HG03457 (cell line): ENCODE data around the gene TBATA.

Source experiments
- ATAC-seq: cut with Tn5 transposase; IDR thresholded peaks from one replicate; pipeline ENCODE4 v1.9.1; 2021; ENCODE audit warnings: moderate number of reproducible peaks; ENCODE audit not compliant: unreplicated experiment

TBATA gene

GRCh38 chr10:70809726-70810125, 24.5 kb upstream of the TBATA start:
- ATAC-seq: no peak

GRCh38 chr10:70809011-70809611, 23.9 kb upstream of the TBATA start:
- no peak for ATAC-seq

GRCh38 chr10:70807556-70807955, 22.4 kb upstream of the TBATA start:
- no peak for ATAC-seq

- ATAC-seq: no peak
Measured at GRCh38 chr10:70806841-70807240, 21.7 kb upstream of the TBATA start.

DNA sequence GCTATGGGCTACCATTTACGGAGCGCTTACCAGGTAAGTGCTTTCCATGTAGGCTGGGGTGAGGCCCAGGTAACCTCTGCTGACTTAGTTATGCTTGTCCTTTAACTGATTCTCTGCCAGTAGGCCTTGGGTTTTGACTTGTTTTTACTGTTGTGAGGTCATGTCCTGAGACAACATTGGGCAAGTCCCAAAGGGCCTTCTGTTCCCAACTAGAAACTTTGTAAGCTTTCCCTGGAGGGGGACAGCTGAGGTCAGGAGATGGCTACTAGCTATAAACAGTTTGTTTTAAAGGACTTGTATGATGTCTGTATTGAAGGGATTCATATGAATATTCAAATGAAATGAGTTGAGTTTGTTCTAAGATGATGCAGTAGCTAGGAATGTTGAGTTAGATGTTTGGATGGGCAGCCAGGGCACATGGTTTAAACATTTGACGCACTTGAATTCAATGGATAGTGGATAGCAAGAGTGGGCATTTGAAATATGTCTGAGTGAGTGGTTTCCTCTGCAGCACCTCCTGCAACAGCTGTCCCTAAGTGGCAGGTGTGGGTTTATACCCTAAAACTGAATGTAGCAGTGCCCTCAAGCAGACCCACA, 20.5 kb upstream of the TBATA start:
- no peak for ATAC-seq

DNA sequence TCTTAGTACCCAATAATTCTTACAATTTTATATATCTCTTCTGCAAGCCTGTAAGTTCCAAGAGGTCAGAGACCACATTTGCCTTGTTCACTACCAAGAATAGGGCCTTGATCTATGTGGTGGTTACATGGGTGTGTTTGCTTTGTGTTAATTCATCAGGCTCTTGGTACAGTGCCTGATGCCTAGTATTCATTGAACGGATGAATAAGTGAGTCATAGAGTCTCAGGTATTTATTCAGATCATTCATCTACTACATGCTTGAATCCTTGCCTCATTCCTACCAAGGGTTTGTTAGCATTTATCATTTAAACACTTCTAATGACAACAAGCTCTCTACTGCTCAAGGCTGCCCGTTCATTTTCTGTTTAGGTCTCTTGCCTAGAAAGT, 19.2 kb upstream of the TBATA start:
- no peak for ATAC-seq

- ATAC-seq: no peak
Measured at GRCh38 chr10:70803775-70804420, 18.7 kb upstream of the TBATA start.

DNA sequence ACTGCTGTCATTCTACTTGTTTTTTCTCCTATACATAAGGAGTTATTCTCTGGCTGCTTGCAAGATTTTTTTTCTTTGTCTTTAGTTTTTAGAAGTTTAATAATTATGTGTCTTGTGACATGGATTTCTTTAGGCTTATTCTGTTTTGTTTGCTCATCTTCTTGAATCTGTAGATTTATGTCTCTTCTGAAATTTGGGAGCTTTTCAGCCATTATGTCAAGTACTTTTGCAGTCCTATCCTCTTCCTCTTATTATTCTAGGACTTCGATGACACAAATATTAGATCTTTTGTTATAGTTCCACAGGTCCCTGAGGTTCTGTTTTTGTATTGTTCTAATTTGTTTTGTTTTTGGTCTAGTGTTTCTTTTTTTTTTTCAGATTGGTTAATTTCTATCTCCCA, 16.7 kb upstream of the TBATA start:
- no peak for ATAC-seq

- ATAC-seq: no peak
Measured at GRCh38 chr10:70799124-70799523, 13.9 kb upstream of the TBATA start.

DNA sequence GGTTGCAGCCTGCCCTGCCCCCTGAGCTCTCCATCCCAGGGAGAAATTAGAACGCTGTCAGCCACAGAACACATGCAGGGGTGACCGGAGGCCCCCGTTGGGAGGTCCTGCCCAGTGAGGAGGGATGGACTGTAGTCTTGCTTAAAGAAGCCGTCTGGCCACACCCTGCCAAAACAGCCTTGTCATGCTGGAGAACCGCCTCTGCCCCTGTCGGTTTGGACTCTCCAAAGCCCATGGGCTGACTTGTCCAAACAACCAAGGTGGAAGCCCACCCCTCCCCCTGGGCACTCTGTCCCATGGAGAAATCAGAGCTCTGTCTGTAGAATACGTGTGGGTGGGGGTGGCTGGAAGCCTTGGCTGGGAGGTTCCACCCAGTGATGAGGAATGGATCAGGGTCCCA, 12.7 kb upstream of the TBATA start:
- no peak for ATAC-seq

GRCh38 chr10:70795613-70796012, 10.4 kb upstream of the TBATA start:
- no peak for ATAC-seq

GRCh38 chr10:70791386-70792039, 6.3 kb upstream of the TBATA start:
- no peak for ATAC-seq

DNA sequence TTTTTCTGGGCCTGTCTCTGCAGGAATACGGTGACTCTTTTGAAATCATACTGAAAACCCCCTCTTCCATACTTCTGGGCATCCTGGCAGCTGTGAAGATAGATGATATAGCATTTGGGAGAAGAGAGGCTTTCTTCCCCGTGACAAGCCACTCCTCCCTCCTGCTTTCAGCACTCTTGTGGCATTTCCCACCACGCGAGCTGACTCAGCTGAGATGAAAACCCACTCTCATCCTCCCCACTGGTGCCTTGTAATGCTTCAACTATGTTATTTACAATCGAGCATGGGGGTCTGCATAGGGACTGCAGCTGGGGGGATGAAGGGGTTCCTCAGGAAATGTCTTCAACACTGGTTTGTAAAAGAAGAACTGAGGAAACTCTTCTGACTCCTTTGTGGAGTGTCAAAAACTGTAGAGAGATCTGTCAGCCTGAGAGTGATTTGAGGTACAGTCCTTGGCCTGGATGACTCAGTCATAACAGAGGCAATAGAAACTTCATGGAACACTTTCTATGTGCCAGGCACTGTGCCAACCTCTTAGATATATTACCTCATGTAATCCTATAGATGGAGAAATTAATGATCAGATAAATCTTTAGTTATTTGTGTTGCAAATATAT, 1.7 kb upstream of the TBATA start:
- ATAC-seq: no peak

DNA sequence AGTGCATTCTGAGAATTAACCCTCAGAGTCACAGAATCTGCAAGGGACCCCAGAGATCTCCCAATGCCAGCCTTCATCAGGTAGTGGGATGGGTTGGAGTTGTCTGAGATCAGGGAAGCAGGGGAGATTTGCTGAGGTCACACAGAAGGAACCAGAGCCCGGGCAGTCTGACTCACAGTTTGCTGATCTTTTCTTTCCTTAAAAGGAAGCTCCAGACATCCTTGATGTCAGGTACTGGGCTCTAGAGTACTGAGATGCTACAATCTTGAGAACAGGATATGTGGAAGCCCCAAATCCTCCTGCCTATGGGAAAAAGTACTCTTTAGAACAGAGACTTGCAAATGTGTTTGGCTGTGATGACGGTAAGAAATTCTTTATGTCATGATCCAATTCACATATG, 706 bp downstream of the TBATA start:
- no peak for ATAC-seq

DNA sequence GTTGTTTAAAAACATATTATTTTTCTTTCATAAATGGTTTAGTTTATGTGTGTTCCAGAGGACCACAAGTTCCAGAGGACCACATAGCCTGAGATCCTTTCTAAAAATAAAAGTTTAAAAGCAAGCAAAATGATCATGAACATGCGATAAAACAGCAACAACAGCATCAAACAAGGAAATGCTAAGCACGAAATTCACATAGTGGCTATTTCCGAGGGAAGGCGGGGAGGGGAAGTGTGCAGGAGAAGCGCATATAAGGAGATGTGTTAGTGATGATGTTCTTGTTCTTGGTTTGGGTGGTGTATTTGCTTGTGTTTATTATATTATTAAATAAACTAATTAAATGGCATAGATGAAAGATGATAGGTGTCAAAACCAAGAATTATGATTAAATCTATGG, 1.2 kb downstream of the TBATA start:
- ATAC-seq: no peak

- no peak for ATAC-seq
Measured at GRCh38 chr10:70782746-70783680, 2.2 kb downstream of the TBATA start.

GRCh38 chr10:70782086-70782745, 3.0 kb downstream of the TBATA start:
- ATAC-seq: no peak

DNA sequence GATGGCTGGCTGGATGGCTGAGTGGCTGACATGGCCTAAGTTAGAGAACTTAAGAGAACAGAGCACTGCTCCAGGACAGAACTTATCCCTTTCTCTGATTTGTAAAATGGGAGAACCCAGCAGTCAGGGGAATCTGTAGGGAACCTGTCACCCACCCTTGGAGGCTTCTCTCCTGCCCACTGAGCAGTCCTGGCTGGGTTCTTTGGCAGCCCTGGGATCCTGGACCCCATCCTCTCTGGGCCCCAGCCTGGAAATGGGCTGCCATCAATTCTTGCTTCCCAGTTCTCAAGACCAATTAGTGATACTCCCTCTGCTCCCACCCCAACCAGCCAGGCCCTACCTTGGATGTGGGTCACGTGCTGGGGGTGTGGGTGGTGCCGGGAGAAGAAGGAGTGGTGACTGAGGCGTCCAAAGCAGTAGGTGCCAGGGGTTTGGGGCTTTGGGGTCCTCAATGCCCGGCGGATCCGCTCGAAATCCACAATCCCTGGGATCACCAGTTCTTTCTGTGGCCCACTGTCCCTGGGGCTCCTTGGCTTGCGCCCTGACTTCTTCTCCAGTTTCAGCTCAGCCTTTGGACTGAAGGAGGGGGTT, 3.6 kb downstream of the TBATA start:
- no peak for ATAC-seq

DNA sequence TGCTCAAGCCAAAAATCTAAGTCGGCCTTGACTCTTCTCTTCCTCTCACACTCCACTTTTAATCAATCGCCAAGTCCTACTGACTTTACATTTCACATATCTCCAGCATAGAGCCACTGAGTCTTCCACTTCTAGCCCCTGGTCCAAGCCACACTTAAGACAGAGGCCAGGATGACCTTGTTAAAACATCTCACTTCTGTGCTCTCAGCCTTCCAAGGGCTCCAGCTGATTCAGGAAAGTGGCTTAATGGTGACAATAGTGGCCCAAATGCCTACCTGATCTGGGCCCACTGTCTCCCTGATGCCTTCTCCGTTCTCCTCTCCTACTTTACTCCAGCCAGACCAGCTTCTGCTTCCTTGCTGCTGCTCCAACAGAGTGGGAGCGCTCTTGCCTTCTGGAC, 4.4 kb downstream of the TBATA start:
- no peak for ATAC-seq

DNA sequence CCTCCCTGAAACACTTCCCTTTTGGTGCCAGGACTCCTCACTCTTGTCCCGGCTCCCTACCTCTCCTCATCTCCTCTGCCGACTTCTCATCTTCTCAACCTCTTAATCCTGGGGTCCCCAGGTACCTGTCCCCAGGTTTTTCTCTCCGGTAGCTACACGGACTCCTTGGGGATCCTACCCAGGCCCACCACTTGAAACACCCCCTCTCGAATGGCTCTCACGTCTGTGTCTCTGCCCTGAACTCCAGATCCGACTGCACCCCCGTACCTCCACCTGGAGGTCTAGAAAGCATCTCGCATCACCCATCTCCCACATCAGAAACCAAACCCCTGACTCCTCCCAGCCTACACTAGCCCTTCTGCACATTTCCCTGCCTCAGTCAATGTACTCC, 4.8 kb downstream of the TBATA start:
- no peak for ATAC-seq
